Measurements from ENCODE around the gene ANXA1. TPM values are rescaled to one million over a fixed set of nuclear protein-coding genes. Genes with fewer than 3 reads are reported as not detected.

Gene ANXA1
- 342 TPM for total RNA-seq

GRCh38 chr9:73151653-73152542 is at the start of gene ANXA1:
TSS of gene ANXA1 (plus strand) at chr9:73151865. CDS start at chr9:73158536, 6,671 bp downstream.
- peak; percentile 90 for DNase-seq

DNA sequence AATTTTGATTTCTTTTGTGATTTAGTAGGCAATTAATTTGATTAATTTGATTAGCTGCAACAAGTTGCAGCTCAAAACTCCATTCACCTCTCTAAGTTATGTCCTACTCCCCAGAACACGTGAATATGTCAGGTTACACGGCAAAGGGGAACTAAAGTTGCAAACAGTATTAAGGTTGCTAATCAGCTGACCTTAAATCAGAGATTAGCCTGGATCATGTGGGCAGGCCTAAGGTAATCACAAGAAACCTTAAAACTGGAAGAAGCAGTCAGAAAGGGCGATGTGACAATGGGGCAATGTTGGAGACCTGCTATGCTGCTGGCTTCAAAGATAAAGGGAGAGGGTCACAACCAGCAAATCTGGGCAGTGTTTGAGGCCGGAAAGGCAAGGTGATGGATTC is 47.3 kb upstream of the ANXA1 start:
- no peak for DNase-seq

DNA sequence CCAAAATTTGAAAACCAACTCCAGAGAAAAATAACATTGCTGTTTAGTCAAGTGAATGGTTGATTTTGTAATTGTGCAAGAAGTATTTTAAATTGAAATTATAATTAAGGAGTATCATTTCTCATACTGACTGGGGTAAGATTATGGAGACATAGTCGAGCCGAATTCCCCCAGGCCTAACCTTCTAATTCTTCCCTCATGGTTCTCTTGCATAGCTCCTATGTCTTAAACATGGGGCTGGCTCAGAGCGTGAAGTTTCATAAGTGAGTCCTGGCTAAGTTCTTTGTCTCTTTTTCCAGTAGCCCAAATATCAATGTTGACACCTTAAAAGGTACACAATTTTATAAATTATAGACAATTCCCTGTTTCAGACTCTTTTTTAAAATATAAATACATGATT is 46.7 kb upstream of the ANXA1 start:
- no peak for DNase-seq

- peak; percentile 4 for DNase-seq
Observed at GRCh38 chr9:73107489-73108069, 44.1 kb upstream of the ANXA1 start.

DNA sequence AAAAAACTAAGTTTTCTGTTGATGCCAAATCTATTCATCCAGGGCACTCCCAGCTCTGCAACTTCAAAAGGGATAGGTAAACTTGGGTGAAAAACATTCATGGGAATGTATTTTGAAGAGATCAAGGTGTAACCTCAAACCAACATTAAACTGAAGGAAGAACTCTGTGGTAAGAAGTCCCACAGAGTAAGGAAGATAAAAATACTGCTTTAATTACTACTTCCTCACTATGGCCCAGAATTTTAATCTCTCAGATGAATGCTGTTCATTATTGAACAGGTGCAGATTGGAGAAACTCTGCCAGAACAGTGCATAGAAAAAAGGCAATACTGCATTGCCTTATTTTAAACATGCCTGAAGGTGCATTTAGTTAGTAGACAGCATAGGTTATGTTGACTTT is 37.6 kb upstream of the ANXA1 start:
- DNase-seq: no peak

GRCh38 chr9:73114958-73115357 is 36.7 kb upstream of the ANXA1 start:
- DNase-seq: no peak

- no peak for DNase-seq
Observed at GRCh38 chr9:73116031-73116430, 35.6 kb upstream of the ANXA1 start.

- DNase-seq: no peak
Observed at GRCh38 chr9:73116880-73117279, 34.8 kb upstream of the ANXA1 start.

GRCh38 chr9:73118286-73118685 is 33.4 kb upstream of the ANXA1 start:
- no peak for DNase-seq

GRCh38 chr9:73118898-73119554 is 32.6 kb upstream of the ANXA1 start:
- DNase-seq: peak; percentile 18

- no peak for DNase-seq
Observed at GRCh38 chr9:73121375-73121935, 30.2 kb upstream of the ANXA1 start.

- DNase-seq: no peak
Observed at GRCh38 chr9:73125651-73126050, 26.0 kb upstream of the ANXA1 start.

DNA sequence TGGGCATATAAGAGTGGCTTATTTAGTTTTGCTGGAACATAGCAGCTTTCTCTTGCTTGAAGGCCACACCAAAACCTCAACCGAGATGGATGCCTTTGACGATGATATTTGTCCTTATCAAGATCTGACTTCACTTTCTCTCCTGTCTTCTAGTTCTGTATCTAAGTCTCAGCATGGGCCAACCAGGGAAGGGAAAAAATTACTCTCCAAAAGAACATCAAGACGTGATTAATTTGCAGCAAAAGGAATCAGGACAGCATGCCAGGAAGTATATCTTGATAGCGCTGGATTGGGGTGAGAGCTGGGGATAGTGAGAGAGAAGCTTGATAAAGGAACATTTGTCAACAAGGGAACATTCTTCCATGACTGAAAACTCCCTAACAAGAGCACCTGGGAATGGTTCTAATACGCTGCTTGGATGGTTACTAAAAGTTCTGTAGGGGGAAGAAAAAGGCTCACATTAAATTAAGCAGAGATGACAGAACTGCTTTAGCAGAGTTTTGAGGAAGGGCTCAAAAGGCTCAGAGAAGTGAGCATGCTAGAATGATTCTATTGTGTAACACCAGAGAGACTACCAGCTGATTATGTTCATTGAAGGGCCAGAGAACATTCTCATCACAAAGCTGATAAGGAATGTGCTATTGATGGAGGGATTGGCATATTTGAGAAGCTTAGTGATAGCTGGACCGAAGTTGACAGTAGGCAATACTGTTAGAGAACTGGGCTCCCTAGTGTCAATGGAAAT is 21.6 kb upstream of the ANXA1 start:
- DNase-seq: no peak

DNA sequence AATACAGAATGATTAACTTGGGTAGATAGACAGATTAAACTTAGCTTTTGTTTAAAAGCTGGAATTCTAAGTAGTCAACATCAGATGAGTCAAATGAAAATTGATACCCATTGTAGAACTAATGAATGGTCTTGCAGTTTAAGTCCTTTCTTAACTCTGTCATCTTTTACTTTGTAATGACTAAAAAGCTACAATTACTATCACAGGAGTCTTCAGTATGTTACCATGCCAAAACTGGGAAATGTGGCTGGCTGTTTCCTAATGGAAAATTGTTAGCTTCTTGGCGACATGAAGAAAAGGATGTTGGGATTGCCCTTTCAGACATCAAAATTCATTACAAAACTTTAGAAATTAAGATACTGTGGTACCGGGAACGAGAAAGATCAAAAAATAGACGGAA is 20.2 kb upstream of the ANXA1 start:
- DNase-seq: no peak

DNA sequence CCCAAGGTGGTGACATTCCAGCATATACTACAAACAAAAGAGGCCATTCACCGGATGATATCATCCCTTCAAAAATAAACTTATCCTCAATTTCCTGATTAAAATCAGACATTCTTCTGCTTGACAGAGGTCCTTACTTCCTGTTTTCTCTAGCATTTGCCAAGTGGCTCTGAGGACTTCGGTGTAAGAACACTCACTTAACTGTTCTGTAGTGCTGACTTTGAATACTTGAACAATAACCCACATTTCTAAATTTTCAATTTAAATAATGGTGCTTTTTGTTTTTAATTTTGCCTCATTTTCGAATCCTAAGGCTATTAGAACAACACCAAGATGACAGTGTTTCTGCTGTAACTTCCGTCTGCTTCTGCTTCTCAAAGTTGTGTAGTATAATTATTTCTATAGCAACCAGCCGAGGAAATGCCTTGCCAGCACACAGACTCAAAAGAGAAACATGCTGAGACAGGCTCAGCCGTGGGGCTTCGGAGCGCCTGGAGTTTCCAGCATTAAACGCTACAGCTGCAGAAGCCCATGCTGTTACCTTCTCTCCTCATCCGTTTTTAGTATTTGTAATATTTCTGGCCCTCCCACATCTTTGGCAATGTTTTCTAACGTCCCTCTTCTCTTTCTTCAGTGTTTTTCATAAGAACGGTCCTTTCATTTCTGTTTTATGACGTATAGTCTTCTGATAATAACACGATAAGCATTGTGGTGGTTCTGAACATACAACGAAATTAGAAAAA is 19.5 kb upstream of the ANXA1 start:
- DNase-seq: peak; percentile 96

DNA sequence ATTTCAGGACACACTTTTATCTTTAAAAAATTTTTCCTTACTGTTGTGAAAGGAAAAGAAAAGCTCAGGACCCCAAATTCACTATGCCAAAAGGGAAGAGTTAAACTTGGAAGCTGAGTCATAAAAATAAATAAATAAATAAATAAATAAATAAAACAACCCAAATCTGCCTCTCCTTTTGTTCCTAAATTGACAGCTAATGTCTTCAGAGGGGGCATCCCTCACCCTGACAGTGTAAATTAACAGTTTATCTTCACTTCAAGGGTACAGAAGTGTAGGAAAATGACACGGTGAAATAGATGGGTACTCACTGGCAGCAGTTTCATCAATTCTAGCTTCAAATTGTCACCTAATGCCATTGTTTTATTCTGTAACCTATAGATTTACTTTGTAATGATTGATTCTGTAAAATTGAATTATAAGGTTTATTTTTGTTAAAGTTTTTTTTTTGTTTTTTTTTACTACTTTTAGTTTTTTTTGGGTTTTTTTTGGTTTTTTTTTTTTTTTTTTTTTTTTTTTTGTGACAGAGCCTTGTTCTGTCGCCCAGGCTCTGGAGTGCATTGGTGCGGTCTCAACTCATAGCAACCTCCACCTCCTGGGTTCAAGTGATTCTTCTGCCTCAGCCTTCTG is 18.5 kb upstream of the ANXA1 start:
- peak; percentile 21 for DNase-seq

DNA sequence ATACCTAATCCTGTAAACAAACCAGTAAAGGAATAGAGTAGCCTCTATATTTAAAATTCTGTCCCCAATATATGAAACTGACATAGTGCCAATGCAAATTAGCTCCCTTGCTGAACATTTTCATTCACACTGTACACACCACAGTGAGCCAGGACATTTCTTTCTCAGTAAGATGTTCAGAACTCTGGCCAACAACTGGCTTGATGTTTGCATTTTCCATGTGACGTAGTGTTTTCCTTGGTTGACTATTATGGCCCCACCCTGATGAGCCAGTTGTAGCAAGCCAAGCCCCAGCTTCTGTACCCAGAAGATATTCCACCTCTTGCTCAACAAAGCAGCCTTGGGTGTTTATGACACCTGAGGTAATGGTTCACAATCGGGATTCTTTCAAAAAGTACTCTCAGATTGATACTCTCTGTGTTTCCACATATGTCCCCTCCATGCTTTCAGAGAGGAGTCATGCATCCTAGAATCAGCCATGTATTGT is 17.7 kb upstream of the ANXA1 start:
- DNase-seq: peak; percentile 49

GRCh38 chr9:73135394-73135793 is 16.3 kb upstream of the ANXA1 start:
- no peak for DNase-seq

GRCh38 chr9:73137286-73137899 is 14.3 kb upstream of the ANXA1 start:
- no peak for DNase-seq

GRCh38 chr9:73137914-73138313 is 13.8 kb upstream of the ANXA1 start:
- no peak for DNase-seq

Data from skin of body (tissue), 2 donors.